NCI-H2227 treated with DMSO at 0.1 percent for 48 hours (cell line): Measurements from ENCODE around the gene CFAP53.

Experiments used
- DNase-seq: peaks from one replicate; lab custom pipeline; 2025; lab: John Stamatoyannopoulos, UW

CFAP53 gene

DNA sequence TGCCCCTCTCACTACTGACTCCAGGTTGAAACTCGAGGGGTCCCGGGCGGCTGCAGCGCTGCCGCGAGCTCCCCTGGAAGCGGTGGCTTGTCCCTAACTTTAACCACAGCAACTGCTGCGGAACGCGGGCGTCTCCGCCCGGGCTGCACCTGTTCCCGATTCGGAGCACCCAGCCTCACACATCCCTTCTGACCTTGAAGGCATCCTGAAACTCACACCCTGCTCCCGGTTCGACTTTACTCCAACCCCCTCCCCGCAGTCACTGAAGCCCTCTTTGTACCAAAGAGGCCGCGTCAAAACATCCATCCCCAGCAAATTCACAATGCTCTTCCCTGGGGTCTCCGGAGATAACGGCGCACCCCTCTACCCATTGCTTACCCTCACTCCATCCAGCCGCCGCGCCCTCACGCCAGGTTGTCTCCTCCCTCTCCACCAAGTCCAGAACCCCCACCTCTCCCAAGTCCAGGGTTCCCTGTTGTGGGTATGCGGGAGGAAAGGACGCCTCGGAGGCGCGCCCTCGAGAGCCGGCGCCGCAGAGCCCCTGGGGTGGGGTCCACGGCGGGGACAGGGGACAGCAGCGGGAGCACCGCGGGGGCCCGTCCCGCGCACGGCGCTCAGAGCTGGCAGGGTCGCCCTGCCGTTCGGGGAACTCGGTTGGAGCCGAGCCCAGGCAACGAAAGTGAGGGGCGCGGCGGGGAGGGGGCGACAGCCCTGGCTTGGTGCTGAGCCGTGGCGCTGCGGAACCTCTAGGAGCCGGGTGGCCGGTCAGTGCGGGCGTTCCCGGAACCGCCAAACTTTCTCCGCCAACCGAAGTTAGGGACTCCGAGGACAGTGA, 72.3 kb downstream of the CFAP53 start:
- no peak for DNase-seq

DNA sequence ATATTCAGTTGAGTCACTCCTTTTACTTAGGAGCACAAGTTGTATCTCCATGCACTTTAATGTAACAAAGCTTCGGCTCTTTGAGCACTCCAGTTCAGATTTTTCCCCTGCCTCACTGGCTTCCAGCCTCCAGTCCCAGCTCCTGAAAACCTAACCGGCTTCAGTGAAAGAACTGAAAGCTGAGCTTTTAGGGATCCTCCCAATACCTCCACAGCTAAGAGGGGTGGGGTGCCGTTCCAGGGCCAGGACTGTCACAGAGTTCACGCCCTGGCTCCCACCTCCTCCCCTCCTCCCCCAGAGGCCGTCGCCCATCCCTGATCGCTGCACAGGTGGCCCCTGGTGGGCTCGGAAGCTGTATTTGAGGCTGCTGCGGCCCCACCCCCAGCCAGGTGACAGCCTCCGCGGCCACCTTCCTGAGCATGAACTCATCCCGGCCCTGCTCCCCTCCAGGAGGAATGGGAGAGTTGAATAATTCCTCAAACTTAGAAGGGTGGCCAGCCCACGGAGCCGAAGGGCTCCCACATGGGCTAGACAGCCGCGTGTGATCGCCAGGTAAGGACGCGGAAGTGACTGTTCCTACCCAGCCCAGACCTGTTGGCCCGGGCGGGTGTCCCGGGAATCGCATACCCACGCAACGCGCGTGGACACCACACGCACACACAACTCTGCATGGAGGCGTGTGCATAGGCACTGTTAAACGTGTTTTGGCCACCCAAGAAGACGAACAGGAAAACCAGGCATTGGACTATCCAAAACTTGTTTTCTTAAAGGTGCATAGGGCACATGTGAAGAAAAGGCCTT, 73.1 kb downstream of the CFAP53 start:
- DNase-seq, result no peak

- no peak for DNase-seq
Observed at GRCh38 chr18:50190926-50191325, 75.4 kb downstream of the CFAP53 start.

DNA sequence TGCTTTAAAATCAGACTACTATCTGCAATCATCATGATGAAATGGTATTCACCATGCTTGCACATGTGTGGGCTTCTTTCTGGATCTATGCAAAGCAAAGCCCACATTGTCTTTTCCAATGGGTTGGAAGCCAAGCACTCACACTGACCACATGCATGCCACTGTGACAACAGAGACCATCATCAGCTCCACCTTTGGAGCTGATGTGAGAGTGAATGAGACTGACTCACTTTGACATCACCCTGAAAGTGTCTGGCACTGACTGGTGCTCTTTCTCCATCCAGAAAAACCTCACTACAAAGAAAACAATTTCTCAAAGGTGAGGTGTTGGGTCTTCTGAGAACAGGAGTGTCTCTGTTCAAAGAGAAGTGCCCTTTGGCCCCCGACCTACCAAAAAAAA, 76.1 kb downstream of the CFAP53 start:
- no peak for DNase-seq

DNA sequence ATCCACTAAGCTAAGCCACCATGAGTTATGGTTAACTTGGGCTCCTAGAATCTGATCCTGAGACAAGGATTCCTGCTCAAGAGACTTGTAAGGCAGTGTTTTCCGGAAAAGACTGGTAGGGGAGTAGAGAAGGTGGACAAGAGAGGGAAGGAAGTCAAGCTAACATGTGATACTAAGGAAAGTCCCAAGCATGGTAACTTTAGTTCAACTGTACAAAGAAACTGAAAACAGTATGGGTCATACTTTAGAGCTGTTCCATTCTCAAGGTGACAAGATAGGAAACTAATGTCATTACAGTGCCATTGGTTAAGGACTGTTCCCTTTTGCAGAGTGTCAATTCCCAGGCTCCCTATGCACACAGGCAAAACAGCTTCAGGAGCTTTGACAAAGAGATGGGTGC, 77.1 kb downstream of the CFAP53 start:
- DNase-seq, result no peak

GRCh38 chr18:50188652-50189051, 77.6 kb downstream of the CFAP53 start:
- no peak for DNase-seq

GRCh38 chr18:50187659-50188058, 78.6 kb downstream of the CFAP53 start:
- DNase-seq, result no peak

GRCh38 chr18:50186385-50186784, 79.9 kb downstream of the CFAP53 start:
- no peak for DNase-seq

- no peak for DNase-seq
Observed at GRCh38 chr18:50183556-50183955, 82.7 kb downstream of the CFAP53 start.

GRCh38 chr18:50182511-50182910, 83.8 kb downstream of the CFAP53 start:
- DNase-seq, result no peak

GRCh38 chr18:50181590-50181989, 84.7 kb downstream of the CFAP53 start:
- no peak for DNase-seq

DNA sequence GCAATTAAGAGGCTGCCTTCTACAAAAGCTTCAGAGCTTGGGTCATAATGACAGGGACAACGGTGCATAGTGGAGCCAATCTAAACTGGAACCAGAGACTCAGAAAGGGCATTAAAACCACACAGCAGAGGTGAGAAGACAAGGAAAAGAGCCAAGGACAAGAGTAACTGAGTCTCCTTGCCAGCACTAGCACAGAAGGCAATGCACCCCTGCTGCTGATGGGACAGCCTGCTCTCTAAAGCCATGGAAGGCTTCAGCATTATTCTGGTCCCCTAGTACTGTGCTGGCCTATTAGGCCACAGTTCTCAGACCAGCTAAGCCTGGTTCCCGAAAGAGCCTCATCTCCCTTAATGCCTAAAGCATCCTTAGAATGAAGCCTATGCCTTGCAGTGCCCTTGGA, 86.8 kb downstream of the CFAP53 start:
- no peak for DNase-seq

DNA sequence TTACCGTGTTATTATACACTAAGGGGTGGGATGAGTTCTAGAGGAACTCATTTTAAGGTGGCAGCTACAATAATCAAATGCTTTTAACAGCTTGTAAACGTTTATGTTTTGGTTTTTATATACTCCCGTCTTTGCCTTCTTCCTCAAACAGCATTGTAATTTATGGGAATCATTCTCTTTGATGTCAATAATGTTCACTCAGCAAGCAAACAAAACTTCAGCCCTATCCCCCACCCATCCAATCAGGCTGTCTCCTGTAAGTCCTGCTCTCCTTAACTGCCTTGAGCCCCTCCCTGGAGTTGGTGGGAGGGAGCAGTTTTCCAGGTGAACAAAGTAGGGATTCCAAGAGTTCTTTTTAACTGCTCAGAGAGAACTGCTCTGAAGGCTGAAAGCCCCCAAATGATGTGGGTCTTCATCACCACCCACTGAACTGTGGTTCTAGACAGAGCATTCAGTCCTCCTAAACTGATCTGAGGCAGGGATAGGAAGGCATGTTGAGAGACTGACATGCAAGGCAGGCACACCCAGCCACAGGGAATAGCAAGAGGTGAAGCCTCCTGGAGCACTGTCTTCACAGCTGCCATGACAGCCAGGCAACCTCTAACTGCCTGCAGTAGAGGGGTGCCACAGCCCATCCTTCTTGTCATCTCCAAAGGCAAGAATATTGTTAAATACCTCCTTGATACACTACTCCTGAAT, 88.9 kb downstream of the CFAP53 start:
- peak; percentile 10 for DNase-seq
